HepG2 (cell line): ENCODE data around the gene LMAN2L. TPM values are rescaled to one million over a fixed set of nuclear protein-coding genes. Genes with fewer than 3 reads are reported as not detected.
A peak's percentile ranks its signal among the peaks of the same experiment; 100 is the strongest.

Experiments used
- DDIT3 ChIP-seq: sonication (generic); formaldehyde crosslinking; IDR thresholded peaks from 2 replicates; pipeline ENCODE4 v1.4.0; 2020; ENCODE audit warnings: mild to moderate bottlenecking, missing genetic modification reagents
- DR1 ChIP-seq: sonication (generic); formaldehyde crosslinking; IDR thresholded peaks from 2 replicates; pipeline ENCODE4 v1.8.0; 2021; ENCODE audit warnings: mild to moderate bottlenecking, missing genetic modification reagents, inconsistent platforms
- FOXP1 ChIP-seq, 2 experiments: fragments of 450-650 bp in 1 of 2; IDR thresholded peaks; 2 replicates each; pipeline ENCODE4 v1.6.1; 2017 to 2018; ENCODE audit warnings: antibody characterized with exemption in 1 of 2
- HNRNPLL ChIP-seq: fragments of 200-400 bp; formaldehyde crosslinking; IDR thresholded peaks from 2 replicates; pipeline ENCODE4 v1.6.1; 2017; ENCODE audit warnings: mild to moderate bottlenecking, low read depth, low read length; ENCODE audit not compliant: poor library complexity, severe bottlenecking
- IKZF4 ChIP-seq: sonication (generic); formaldehyde crosslinking; IDR thresholded peaks from 2 replicates; pipeline ENCODE4 v1.5.1; 2020; ENCODE audit warnings: borderline replicate concordance, mild to moderate bottlenecking, low read depth, missing genetic modification reagents; ENCODE audit errors: not compliant biosample characterization
- KDM1A ChIP-seq: IDR thresholded peaks from 2 replicates; pipeline ENCODE4 v1.6.1; 2016; ENCODE audit warnings: missing compliant biosample characterization
- PPARG ChIP-seq: conservative IDR thresholded peaks from 2 replicates; pipeline ENCODE4 v1.6.1; 2016; ENCODE audit warnings: missing biosample characterization, missing genetic modification reagents
- PRPF4 ChIP-seq: fragments of 200-400 bp; formaldehyde crosslinking; IDR thresholded peaks from 2 replicates; pipeline ENCODE4 v1.6.1; 2016; ENCODE audit warnings: low read length, low read depth; ENCODE audit not compliant: poor library complexity, severe bottlenecking
- RAD21 ChIP-seq: fragments of 450-650 bp; formaldehyde crosslinking; IDR thresholded peaks from 2 replicates; pipeline ENCODE4 v1.5.0; 2020; ENCODE audit warnings: mild to moderate bottlenecking
- RELA ChIP-seq: sonication (generic); formaldehyde crosslinking; IDR thresholded peaks from 2 replicates; pipeline ENCODE4 v1.4.0; 2020; ENCODE audit warnings: missing genetic modification reagents
- XRCC5 ChIP-seq: fragments of 200-400 bp; formaldehyde crosslinking; optimal IDR thresholded peaks from 2 replicates; pipeline ENCODE3; 2017; ENCODE audit warnings: mild to moderate bottlenecking, low read length
- ZNF225 ChIP-seq: sonication (generic); formaldehyde crosslinking; IDR thresholded peaks from 2 replicates; pipeline ENCODE4 v1.4.0; 2020; ENCODE audit warnings: mild to moderate bottlenecking, missing genetic modification reagents
- ZNF230 ChIP-seq: sonication (generic); formaldehyde crosslinking; IDR thresholded peaks from 2 replicates; pipeline ENCODE4 v1.4.0; 2020; ENCODE audit warnings: mild to moderate bottlenecking, missing genetic modification reagents
- ZNF775 ChIP-seq: sonication (generic); formaldehyde crosslinking; IDR thresholded peaks from 2 replicates; pipeline ENCODE4 v1.4.0; 2020; ENCODE audit warnings: missing genetic modification reagents, mild to moderate bottlenecking, moderate library complexity, borderline replicate concordance
- polyA plus RNA-seq, 8 experiments: library from polyadenylated mRNA; depleted of rRNA in 3 of 8; stranded (reverse) in 7 of 8; unstranded in 1 of 8; fragments of >200 nt; fragmentation: Illumina TruSeq in 4 of 8; extraction: Trizol in 4 of 8; gene quantifications; 2 replicates each; pipeline versions ENCODE4 v1.2.1 to v1.2.3, GENCODE V29; 2011 to 2016; ENCODE audit warnings: low read depth in 4 of 8, missing spikeins in 1 of 8, mixed read lengths in 1 of 8; ENCODE audit not compliant: insufficient read depth in 1 of 8
- total RNA-seq, 5 experiments: library from RNA; depleted of rRNA; stranded (reverse); fragments of >200 nt; fragmentation: Illumina TruSeq; extraction: Trizol; gene quantifications; 2 replicates each; pipeline ENCODE4 v1.2.3, GENCODE V29; 2016; ENCODE audit warnings: low read depth in 1 of 5
- TF ChIP-seq, protein P1 (sequence below): sonication (generic); formaldehyde crosslinking; IDR thresholded peaks from 2 replicates; pipeline ENCODE4 v1.4.0; 2020; ENCODE audit warnings: missing genetic modification reagents
- TF ChIP-seq, protein P2 (sequence below): sonication (generic); formaldehyde crosslinking; conservative IDR thresholded peaks from 2 replicates; pipeline ENCODE4 v1.8.0; 2022; ENCODE audit warnings: low read depth, missing genetic modification reagents
- TF ChIP-seq, protein P3 (sequence below): sonication (generic); formaldehyde crosslinking; IDR thresholded peaks from 2 replicates; pipeline ENCODE4 v1.4.0; 2020; ENCODE audit warnings: missing genetic modification reagents, mild to moderate bottlenecking, borderline replicate concordance
- TF ChIP-seq, protein P4 (sequence below): sonication (generic); formaldehyde crosslinking; IDR thresholded peaks from 2 replicates; pipeline ENCODE4 v1.5.1; 2020; ENCODE audit warnings: mild to moderate bottlenecking, missing genetic modification reagents, moderate library complexity

The LMAN2L gene
- total and polyA plus RNA-seq, 2 of the 13 experiments (the other 11 are each of a cell fraction or from before 2014, with no cell fraction given), result 39.1 to 57.9 TPM

GRCh38 chr2:96760036-96760985, 20.4 kb upstream of the LMAN2L start, which contains the start of gene CNNM4 (continued):
- TF ChIP-seq DDIT3 (CRISPR knock-in tag), result no peak
- TF ChIP-seq, protein P1, sequence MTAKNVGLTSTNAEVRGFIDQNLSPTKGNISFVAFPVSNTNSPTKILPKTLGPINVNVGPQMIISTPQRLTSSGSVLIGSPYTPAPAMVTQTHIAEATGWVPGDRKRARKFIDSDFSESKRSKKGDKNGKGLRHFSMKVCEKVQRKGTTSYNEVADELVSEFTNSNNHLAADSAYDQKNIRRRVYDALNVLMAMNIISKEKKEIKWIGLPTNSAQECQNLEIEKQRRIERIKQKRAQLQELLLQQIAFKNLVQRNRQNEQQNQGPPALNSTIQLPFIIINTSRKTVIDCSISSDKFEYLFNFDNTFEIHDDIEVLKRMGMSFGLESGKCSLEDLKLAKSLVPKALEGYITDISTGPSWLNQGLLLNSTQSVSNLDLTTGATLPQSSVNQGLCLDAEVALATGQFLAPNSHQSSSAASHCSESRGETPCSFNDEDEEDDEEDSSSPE (CRISPR knock-in tag), result peak; percentile 86
- peak; percentile 50 for TF ChIP-seq XRCC5
- TF ChIP-seq, protein P2, sequence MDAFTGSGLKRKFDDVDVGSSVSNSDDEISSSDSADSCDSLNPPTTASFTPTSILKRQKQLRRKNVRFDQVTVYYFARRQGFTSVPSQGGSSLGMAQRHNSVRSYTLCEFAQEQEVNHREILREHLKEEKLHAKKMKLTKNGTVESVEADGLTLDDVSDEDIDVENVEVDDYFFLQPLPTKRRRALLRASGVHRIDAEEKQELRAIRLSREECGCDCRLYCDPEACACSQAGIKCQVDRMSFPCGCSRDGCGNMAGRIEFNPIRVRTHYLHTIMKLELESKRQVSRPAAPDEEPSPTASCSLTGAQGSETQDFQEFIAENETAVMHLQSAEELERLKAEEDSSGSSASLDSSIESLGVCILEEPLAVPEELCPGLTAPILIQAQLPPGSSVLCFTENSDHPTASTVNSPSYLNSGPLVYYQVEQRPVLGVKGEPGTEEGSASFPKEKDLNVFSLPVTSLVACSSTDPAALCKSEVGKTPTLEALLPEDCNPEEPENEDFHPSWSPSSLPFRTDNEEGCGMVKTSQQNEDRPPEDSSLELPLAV (CRISPR knock-in tag), result no peak
- no peak for TF ChIP-seq ZNF775 (CRISPR knock-in tag)
- TF ChIP-seq, protein P3, sequence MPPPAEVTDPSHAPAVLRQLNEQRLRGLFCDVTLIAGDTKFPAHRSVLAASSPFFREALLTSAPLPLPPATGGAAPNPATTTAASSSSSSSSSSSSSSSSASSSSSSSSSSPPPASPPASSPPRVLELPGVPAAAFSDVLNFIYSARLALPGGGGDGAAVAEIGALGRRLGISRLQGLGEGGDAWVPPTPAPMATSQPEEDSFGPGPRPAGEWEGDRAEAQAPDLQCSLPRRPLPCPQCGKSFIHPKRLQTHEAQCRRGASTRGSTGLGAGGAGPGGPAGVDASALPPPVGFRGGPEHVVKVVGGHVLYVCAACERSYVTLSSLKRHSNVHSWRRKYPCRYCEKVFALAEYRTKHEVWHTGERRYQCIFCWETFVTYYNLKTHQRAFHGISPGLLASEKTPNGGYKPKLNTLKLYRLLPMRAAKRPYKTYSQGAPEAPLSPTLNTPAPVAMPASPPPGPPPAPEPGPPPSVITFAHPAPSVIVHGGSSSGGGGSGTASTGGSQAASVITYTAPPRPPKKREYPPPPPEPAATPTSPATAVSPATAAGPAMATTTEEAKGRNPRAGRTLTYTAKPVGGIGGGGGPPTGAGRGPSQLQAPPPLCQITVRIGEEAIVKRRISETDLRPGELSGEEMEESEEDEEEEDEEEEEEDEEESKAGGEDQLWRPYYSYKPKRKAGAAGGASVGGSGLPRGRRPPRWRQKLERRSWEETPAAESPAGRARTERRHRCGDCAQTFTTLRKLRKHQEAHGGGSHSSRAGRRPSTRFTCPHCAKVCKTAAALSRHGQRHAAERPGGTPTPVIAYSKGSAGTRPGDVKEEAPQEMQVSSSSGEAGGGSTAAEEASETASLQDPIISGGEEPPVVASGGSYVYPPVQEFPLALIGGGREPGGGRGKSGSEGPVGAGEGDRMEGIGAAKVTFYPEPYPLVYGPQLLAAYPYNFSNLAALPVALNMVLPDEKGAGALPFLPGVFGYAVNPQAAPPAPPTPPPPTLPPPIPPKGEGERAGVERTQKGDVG, result no peak
- TF ChIP-seq KDM1A (CRISPR knock-in tag), result no peak
- TF ChIP-seq HNRNPLL, result no peak
- 0 out of 2 replicates have a peak, but pooled peaks have one; percentile 13 for TF ChIP-seq PPARG
- peak; percentile 73 for TF ChIP-seq ZNF225 (CRISPR knock-in tag)
- TF ChIP-seq, protein P4, sequence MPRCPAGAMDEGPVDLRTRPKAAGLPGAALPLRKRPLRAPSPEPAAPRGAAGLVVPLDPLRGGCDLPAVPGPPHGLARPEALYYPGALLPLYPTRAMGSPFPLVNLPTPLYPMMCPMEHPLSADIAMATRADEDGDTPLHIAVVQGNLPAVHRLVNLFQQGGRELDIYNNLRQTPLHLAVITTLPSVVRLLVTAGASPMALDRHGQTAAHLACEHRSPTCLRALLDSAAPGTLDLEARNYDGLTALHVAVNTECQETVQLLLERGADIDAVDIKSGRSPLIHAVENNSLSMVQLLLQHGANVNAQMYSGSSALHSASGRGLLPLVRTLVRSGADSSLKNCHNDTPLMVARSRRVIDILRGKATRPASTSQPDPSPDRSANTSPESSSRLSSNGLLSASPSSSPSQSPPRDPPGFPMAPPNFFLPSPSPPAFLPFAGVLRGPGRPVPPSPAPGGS, result no peak
- no peak for TF ChIP-seq PRPF4
- TF ChIP-seq RAD21, result no peak
- no peak for TF ChIP-seq FOXP1 (IDR thresholded peaks at IDR 0.05)
- TF ChIP-seq FOXP1 (CRISPR knock-in tag; IDR thresholded peaks at IDR 0.05), result 0 out of 2 replicates have a peak, but pooled peaks have one; percentile 14
- no peak for TF ChIP-seq ZNF230 (CRISPR knock-in tag)
- 0 out of 2 replicates have a peak, but pooled peaks have one; percentile 52 for TF ChIP-seq RELA (CRISPR knock-in tag)
- TF ChIP-seq IKZF4 (CRISPR knock-in tag), result peak; percentile 30
- no peak for TF ChIP-seq DR1 (CRISPR knock-in tag)
